ENCODE measurements around the gene COL3A1.

COL3A1 gene

DNA sequence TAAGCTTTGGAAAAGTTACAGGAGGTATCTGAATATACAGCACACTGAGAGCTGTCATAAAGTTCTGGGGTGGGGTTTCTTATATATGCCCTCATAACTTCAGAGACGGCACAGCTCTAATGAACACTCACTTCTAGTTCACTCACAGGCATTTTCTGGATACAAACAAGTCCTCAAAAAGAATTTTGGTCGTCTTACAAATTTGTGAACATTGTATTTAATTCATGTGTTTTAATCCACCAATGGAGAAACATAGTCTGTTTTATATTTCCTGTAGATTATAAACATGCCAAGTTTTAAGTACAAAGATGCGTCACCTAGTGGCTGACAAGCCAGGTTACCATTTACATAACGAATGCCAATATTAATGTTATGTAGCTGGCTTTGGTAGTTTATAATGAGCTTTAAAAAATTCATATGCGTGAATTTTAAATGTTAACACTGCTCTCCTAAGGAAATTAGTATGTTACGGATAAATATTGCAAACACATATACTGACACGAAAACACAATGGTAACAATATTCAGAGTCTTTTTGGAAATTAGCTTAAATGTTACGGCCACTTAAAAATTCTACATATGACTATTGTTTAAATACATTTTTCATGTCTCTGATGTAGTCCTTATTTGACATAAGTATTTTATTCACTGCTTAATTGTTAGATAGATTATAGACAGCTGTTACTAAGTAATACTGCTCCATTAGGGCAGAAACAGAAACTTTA lies 2.5 kb downstream of the COL3A1 start:
- no peak for DNase-seq

DNA sequence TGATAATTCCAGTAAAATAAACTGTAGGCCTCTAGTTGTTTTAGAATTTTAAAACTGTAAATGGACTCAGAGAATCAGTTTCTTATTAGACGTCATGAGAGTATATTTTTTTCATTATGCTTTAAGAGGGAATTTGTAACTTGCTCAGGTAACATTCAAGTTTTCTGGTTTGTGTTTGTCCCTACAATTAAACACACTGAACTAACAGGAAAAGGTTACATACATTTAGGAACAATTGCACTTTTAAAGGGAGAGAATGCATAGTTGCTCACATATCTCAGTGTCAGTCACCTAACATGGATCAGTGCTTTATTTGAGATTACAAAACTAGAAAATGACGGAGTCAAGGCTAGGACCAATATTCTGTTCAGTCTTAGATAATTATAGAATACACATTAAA lies 3.1 kb downstream of the COL3A1 start:
- no peak for DNase-seq

DNA sequence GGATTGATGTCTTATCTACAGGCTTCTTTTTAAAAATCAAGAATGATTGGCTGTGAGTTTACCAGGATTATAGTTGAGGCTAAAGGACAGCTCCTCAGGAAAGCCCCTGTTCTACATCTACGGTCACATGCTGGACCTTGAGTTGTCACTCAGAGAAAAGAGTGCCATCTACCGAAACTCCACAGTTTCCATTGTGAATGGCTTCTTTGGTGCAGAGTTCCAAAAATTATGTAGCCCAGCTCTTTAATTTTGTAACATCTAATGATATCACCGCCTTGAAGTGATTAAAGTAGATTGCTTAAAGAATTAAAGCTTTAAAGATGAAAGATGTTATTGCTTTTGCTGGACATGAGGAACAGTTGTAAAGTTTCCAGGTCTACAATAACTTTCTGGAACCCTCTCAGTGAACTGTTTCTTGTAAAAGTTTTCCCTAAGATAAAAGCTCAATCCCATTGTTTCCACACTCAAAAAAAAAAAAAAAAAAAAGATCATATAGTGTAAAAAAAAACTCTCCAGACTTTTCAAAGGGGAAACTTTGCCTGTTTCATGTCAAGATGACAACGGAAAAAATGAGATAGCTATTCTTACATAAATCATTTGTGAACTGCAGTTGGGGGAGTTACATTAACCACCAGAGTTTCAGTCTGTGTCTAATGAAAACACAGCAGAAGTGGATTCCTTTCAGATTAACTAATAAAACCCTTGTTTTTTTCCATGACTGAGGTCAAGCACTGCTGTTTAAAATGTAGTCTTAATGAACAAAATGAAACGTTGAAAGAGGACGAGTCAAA lies 4.3 kb downstream of the COL3A1 start:
- DNase-seq: no peak

DNA sequence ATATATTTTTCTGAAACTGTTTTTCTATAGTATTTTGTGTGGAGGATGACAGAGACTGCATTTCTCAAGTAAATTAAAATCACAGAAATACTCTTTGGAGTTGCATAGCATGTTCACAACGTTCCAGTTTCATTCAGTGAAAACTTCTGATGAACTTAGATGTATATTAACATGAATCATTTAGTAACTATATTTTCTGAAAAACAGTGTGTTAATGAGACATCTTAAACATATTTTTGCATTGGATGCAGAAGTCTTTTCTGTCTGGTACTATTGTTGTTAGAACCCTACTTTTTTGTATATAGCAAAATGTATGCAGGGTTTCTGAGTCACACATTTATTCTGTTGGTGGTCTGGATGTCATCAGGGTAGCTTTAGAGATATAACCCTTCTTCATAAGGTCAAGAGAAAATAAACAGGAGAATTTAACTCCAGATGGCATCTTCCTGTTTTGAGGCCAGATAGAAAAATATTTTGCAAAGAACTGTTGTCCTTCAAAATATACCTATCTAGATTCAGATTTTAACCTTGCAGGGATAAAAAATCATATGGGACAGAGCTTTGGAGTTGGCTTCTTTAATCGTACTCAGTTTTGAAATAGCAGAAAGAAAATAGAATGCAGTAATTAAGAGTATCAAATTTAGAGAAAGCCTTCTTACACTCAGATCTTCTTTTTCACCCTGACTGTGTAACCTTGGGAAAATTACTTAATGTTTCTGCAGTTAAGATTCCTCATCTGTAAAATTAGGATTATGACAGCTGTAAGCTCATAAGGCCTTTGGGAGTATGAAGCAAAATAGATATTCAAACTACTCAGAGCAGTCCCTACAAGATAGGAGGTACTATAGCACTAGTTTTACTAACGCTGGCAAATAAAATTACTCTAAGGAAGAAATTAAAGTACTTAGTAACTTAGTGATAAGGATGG lies 5.3 kb downstream of the COL3A1 start:
- DNase-seq: no peak

DNA sequence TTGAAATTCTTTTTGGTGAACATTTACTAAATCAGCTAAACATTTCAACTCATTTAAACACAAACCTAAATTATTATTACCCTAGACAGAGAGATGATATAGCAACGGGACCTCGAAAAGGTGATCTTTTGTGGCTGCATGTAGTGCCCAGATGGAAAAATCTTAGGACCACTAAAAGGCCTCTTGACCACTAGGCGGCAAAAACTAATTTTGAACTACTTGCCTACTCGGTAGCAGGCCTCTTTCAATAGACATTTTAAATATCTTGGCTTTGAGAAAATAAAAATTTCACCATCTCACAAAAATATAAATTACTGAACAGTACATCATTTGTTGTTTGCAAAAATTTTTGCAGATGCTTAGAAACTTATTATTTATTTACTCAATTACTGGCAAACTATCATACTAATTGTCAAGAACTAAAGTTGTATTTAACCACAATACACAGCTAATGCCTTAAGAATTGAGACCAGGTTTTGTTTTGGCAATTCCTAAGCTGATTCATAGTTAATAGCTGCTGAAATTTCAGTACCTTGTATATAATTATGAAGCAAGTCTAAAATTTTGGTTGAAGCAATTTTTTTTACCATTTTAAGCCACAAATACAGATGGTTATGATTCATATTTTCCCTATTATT lies 9.4 kb downstream of the COL3A1 start:
- DNase-seq: no peak

DNA sequence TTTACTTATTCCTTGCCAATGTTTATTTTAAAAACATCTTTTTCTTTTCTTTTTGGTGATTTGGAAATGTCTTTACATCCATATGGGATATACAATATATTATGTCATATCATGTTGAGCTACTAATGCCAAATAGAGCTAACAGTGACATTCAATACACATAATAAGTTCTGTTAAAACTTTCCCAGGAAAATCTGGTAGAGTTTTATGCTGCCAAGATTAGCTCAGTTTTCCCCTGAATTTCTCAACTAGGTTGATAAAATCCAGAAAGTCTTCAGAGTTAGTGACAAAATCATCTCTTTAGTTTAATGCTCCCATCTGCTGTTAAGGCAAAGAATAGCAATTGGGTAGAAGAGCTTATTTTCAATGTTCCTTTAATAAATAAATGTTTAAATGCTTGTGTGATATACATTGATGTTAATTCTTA lies 9.9 kb downstream of the COL3A1 start:
- DNase-seq: no peak

DNA sequence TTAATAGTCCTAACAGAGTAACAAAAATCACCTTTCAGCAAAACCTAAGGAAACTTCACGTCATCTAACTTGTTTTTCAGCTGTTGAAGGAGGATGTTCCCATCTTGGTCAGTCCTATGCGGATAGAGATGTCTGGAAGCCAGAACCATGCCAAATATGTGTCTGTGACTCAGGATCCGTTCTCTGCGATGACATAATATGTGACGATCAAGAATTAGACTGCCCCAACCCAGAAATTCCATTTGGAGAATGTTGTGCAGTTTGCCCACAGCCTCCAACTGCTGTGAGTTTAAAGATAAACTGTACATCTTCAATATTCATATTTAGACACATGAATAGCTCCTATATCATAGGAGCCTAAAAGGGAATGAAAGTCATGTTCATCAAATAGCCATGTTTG lies 10.5 kb downstream of the COL3A1 start:
- no peak for DNase-seq

DNA sequence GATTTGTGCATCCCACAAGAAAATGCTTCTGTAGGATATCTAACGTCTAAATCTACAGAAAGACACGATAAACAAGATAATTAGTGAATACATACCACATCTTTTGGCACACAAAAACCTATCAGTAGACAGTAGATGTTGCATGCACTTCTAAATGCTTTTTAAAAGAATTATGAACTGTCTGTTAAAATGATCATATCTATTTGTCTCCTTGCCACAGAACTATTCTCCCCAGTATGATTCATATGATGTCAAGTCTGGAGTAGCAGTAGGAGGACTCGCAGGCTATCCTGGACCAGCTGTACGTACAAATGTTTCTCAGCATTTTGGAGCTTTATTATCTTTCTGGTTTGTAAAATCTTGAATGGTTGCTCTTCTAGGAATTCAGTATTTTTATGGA lies 12.7 kb downstream of the COL3A1 start:
- DNase-seq: no peak

DNA sequence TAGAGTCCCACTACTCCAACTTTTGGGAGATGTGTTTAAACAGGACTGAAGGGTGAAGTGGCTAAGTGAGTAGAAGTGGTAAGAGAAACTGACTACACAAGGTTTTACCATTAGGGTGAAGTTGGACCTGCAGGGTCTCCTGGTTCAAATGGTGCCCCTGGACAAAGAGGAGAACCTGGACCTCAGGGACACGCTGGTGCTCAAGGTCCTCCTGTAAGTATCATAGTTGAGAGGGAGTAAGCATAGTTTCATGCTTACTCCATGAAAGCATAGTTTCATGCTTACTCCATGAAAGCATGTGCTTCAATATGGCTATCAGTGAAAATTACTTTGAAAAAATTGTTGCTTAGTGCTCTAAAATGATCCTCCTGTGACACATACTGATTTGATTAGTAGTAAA lies 19.1 kb downstream of the COL3A1 start:
- no peak for DNase-seq

DNA sequence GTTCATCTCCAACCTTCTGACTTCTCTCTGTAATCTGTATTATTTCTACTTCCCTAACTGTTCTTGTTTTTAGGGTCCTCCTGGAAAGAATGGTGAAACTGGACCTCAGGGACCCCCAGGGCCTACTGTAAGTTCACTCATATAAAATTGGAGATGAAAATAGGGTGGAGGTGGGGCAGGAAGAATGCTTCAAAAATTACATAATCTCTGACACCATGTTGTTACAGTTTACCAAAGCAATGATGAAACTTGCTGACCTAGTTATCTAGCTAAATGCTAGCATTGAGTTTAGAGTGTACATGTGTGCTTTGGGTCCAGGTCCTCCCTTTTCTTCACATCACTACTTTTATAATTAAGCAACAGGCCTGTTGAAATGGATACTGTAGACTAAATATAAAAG lies 23.1 kb downstream of the COL3A1 start:
- DNase-seq: no peak

DNA sequence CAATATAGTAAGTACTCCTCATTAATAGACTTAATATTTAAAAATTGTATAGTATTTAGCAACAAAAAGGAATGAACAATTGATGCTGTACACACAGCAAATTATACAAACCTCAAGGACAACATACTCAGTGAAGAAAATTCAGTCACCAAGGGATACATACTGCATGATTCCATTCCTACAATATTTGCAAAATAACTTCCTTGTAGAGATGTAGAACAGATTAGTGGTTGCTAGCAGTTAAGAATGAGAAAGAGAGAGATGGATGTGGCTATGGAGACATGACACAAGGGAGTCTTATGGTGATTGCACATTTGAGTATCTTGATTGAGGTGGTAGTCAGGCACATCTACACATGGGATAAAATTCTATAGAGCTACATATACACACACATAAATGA lies 26.0 kb downstream of the COL3A1 start:
- DNase-seq: no peak

DNA sequence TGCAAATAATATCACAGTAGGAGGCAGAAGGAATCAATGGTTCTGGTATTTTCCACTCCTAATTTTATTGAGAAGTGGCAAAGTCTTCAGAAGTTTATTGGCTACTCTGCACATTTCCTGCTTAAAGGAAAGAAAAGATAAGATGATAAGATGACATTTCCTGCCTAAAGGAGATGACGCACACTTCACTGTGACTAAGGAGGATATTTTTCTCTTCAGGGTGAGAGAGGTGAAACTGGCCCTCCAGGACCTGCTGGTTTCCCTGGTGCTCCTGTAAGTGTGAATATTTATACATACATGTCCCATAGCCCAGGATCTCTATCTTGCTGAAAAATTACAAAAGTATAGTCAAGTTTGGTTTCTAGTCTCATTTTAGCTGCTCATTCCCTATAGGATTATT lies 27.9 kb downstream of the COL3A1 start:
- no peak for DNase-seq

DNA sequence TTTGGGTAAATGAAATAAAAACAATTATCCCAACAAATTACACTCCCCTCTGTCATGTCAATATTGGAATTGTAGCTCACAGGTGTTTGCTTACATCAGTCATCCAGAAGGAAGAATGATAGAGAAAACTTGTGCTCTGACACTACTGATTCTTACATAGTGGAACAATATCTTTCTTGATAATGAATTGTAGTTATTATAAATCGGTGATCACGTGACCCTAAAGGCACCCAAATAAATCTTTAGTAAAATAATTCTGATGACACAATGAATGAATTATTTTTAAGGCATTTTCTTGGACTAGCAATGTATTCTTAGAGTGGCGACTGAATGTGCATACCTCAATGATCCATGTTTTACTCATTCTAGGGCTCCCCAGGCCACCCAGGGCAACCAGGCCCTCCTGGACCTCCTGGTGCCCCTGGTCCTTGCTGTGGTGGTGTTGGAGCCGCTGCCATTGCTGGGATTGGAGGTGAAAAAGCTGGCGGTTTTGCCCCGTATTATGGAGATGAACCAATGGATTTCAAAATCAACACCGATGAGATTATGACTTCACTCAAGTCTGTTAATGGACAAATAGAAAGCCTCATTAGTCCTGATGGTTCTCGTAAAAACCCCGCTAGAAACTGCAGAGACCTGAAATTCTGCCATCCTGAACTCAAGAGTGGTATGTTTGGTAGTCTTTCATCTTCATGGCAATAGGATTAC lies 34.5 kb downstream of the COL3A1 start:
- DNase-seq: no peak

DNA sequence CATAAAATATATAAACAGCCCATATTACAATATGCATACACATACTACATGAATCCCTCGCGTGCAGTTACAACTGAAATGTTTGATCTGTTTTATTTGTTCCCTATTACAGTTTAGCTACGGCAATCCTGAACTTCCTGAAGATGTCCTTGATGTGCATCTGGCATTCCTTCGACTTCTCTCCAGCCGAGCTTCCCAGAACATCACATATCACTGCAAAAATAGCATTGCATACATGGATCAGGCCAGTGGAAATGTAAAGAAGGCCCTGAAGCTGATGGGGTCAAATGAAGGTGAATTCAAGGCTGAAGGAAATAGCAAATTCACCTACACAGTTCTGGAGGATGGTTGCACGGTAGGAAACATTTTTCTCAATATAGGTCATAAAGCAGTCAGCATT lies 36.4 kb downstream of the COL3A1 start:
- no peak for DNase-seq

DNA sequence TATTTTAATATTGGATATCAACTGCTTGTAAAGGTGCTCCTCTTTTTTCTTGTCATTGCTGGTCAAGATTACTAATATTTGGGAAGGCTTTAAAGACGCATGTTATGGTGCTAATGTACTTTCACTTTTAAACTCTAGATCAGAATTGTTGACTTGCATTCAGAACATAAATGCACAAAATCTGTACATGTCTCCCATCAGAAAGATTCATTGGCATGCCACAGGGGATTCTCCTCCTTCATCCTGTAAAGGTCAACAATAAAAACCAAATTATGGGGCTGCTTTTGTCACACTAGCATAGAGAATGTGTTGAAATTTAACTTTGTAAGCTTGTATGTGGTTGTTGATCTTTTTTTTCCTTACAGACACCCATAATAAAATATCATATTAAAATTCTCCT lies 38.2 kb downstream of the COL3A1 start:
- DNase-seq: no peak

DNA sequence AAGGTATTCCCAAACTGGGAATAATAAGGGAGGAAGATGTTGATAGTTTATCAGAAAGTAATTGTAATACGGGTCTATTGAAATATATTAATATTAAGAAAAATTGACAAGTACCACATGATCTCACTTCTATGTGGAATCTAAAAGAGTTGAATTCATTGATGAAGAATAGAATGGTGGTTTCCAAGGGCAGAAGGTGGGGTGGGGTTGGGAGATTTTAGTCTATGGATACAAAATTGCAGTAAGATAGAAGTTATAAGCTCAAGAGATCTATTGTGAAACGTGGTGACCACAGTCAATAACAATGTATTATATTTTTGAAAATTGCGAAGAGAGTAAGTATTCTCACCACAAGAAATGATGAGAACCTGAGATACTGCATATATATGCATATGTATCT lies 38.9 kb downstream of the COL3A1 start:
- DNase-seq: no peak

DNA sequence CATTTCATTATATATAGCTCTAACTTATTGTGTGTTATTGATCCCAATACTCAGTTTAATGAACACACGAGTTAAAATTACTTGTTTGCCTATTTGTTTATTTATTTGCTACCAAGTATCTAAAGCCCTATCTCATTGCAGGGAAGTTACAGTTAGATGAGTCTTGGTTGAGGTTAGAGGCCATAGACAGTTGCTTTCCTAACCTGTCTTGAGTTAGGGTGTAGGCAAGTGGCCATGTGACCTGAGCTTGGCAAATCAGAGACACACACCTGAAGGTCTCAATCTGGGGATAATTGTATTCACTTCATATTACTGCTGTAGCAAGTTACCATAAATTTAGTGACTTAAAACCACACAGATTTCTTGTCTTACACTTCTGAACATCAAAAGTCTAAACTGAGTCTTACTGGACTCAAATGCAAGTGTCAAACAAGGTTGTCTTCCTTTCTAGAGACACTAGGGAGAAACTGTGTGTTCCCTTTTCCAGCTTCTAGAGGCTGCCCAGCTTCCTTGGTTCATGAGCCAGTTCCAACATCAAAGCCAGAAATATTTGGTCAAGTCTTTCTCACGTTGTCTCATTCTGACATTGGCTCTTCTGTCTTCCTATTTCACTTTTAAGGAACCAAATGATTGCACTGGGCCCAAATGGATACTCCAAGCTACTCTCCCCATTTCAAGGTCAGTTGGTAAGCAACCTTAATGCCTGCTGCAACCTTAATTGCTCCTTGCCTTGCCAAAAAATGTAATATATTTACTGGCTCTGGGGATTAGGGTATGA lies 39.7 kb downstream of the COL3A1 start:
- DNase-seq: no peak

DNA sequence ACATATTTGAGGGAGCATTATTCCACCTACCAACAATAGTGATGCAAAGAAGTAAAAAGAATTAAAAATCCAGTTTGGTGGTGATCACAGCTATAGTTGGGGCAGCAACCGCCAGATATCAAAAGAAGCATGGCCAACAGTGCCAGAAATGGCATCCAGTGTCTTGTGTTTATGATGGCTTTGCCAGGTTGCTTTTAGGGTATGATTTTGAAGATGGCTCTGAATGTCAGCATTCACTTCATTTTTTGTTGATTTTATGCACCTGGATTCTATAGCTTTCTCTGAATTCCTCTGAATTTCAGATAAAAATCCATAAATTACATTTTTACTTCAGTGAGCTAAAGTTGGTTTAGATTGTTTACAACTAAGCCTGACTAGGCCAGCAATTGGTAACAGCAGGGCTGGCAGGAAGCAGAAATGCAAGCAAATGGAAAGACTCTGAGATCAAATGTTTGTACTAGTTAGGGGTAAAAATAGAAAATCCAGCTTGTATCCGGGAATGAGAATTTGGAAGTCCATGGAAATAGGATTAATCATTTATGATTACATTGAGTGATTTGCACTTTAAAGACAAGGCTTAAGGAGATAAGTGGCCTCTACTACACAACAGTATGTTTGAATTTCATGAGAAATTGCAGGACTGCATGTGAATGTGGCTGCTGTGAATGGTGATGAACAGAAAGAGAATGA lies 40.4 kb downstream of the COL3A1 start:
- DNase-seq: no peak

DNA sequence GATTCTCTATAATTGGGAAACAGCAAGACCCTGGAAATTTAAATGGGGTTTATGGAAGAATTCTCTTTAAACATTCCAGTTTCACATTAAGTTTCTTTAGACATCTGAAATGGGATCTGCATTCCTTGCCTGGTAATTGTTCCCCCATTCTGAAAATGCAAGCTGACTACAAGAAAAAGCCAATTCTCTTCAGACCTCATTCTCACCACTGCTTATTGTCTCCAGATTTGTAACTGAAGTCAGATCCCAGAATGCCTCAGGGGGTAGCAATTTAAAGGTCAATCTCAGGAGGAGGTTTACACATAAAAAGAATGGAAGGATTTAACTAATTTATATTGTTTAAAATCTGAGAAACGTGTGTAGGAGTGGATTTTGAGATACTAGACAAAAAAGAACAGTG lies 41.2 kb downstream of the COL3A1 start:
- DNase-seq: no peak

DNA sequence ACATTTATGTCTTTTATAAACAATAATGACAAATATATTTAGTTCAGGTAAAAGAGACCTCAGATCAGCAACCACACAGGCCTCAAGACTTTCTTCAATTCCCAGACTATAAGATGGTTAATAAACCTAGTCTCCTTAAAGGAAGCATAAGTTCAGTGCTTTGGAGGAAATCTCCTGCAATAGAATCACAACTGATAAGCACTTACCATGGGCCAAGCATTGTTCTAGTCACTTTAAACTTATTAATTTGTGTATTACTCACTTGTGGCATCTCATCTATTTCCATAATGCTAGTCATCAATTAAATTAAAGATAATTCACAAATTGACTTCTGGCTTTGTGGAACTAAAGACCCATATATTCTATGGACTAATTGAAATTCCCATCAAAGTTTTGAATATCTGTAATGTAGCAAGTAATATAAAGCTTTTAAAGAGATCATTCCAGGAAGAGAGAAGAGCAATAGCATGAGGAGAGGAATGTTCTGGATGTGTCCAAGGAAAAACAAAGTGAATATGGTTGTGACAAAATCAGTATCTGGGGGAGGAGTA lies 42.2 kb downstream of the COL3A1 start:
- no peak for DNase-seq

DNA sequence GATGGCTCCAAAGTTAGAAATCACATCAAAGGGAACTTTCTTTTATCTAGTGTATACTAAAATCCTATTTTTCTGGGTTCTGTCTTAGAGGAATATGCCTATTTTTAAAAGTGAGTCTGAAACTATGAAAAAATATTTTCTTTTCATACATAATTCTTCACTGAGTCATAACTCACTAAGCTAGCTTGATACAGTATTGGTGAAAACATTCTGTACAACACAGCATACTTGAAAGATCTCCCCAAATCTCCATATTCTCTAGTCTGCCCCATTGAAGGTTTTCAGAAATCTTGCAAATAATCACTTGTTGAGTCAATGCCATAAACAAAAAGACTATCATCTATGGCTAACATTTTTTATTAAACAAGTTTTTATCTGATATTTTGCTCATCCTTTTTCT lies 44.5 kb downstream of the COL3A1 start:
- DNase-seq: no peak

Data from SHP77 (cell line).